ENCODE measurements around the gene DCTN4.
A peak's percentile ranks its signal among the peaks of the same experiment; 100 is the strongest.
"Not testable (repeated sequence)": the region's sequence is repeated elsewhere in the genome, so short reads cannot be mapped to it uniquely, and the experiment has no call there.

The DCTN4 gene

DNA sequence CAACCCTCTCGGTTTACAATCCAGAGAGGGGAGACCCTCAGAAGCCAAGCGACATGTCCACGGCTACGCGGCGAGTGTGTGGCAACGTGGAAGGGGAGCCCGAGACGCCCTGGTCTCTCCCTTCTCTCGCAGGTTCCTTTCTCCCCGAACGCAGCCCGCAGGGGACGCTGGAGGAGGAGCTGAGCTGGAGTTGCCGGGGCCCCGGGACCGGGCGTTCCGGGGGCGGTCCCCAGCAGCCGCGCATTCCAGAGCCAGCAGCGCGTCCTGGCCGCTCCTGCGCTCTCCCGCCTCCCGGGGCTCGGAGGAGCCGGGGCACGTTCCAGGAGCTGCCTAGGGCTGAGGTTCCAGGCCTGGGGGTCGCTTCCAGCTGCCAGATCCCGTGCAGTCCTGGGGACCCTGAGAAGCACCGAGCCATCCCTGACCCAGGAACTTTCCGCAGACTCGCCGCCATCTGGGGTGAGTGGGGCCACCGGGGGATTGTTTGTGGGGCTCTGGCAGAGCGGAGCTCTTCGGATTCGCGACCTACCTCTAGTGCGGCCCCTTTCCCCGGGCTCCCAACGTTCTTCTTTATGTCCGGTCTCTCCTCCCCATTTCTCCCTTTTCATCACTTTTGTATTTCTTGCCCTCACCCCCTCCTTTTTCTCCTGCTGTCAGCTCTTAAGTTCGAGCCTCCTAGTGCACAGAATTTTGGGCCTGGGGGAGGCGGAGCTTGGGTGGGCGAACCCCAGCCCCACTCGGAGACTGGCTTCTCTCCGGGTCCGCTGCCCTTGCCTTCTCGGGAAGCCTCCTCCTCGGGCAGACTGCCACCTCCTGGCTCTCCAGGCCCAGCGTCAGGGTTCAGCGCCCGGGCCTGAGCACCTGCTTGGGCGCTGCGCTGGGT, 19.9 kb upstream of the DCTN4 start, which contains the start of gene SMIM3:
Gene SMIM3, plus strand, starts transcription at position 241 of the 880 bp plus-strand sequence. CDS start 16,684 bp downstream, outside the sequence.
- H3K4me3 ChIP-seq (ENCODE audit: low read depth, low read length), result peak within 1 kb of the TSS; percentile 72

DNA sequence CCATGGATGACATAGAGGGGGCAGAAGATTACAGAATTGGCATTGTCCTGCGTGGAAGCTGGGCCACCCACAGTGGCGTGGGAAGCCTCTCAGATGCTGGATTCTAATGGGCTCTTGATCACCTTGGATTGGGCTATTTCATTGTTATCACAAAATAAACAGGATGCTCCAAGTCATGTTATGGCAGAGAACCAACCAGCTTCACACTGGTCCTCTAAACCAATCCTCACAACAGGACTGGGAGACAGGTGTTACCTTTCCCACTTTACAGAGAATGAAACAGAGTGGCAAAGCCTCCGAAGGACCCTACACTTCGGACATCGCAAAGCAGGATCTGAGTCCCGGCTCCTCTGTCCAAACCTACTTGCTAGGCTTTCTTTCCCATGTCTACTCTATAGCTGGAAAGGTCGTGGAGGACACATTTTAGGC, 19.3 kb upstream of the DCTN4 start:
- peak overlapping the region; percentile 72 for H3K4me3 ChIP-seq (ENCODE audit: low read depth, low read length)

DNA sequence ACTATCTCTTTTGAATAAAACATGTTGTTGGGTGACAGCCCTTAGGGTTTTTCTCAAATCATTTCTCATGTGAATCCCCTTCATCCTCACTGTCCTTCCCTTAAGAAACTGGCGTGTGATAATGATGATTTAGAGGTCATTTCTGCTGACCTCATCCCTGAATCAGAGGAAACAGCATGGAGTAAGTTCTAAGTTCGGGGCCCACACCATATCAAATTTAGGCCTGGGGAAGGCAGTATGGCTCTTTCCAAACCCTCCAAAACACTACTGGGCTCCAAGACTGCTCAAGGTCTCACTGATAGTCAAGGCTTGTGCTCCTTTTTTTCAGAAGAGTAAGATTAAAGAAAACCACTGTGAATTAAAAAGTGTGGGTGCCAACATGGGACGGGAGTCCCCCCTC, 18.9 kb upstream of the DCTN4 start:
- no peak overlapping the region for H3K4me3 ChIP-seq (ENCODE audit: low read depth, low read length)

DNA sequence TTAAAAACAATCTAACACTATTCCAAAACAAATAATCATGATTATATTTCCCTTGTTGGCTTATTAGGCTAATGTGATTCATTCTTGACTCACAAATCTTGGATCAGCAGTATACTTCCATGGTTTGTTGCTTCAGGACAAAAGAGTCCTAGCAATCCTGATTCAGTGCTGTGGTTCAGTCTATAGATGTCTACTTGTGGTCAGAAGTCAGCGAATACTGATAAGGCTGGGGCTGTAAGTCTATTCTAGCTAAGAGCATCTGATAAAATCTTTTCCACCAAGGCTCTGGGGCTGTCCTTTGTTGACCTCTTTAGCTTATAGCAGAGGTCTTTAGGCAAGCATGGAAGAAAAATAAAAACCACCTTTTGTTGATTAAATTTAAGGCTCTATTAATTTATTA, 15.3 kb upstream of the DCTN4 start:
- no peak overlapping the region for H3K4me3 ChIP-seq (ENCODE audit: low read depth, low read length)

DNA sequence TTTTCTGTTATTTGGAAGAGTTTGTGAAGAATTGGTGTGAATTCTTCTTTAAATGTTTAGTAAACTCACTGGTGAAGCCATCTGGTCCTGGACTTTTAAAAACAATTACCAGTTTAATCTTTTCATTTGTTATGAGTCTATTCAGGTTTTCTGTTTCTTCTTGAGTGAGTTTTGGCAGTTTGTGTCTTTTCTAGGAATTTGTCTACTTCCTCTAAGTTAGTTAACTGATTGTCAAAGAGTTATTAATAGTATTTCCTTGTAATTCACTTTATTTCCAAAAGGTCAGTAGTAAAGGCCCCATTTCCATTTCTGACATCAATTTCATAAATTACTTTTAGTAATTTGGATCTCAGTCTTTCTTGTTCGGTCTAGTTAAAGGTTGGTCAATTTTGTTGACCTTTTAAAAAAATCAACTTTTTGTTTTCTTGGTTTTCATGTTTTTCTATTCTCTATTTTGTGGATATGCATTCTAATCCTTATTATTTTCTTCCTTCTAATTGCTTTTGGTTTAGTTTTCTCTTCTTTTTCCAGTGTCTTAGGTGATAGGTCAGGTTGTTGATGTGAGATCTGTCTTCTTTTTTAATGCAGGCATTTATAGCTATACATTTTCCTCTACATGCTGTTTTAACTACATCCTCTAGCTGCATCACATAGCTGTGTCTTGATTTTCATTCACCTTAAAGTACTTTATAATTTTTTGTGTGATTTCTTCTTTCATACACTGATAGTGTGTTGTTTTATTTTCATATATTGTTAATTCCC, 12.4 kb upstream of the DCTN4 start:
- no peak overlapping the region for H3K4me3 ChIP-seq (ENCODE audit: low read depth, low read length)

DNA sequence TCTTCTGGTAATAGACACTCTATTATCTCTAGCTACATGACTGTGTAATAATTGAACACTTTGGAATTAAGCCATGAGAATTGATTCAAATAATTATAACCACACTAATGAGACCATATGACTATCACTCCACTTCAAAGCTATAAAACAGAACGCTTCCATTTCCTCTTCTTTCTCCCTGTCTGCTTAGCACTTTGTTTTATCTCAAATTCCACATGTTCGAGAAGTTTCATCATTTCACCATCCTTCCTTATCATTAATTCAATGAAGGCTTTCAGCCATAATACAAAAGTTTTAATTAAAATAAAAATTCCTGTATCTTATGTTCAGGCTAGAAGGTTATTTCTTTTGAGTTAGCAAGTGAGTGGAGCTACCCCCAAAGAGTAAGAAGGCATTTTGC, 7.4 kb upstream of the DCTN4 start:
- no peak overlapping the region for H3K4me3 ChIP-seq (ENCODE audit: low read depth, low read length)

DNA sequence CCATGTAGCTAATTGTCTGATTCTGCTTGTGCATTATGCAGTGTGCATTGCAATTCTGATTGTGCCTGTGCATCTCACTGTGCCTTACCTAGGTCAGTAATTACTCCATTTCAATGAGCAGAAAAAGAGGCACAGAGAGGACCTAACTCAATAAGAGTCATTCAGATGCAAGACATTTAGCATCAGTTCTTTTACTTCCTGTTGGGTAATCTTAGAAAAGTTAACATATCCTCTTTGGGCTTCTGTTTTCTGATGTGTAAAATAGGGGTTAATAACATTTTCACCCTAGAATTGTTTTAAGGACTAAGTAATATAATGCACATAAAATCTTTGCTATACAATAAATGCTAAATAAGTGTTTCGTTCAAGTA, 7.0 kb upstream of the DCTN4 start:
- no peak overlapping the region for H3K4me3 ChIP-seq (ENCODE audit: low read depth, low read length)

DNA sequence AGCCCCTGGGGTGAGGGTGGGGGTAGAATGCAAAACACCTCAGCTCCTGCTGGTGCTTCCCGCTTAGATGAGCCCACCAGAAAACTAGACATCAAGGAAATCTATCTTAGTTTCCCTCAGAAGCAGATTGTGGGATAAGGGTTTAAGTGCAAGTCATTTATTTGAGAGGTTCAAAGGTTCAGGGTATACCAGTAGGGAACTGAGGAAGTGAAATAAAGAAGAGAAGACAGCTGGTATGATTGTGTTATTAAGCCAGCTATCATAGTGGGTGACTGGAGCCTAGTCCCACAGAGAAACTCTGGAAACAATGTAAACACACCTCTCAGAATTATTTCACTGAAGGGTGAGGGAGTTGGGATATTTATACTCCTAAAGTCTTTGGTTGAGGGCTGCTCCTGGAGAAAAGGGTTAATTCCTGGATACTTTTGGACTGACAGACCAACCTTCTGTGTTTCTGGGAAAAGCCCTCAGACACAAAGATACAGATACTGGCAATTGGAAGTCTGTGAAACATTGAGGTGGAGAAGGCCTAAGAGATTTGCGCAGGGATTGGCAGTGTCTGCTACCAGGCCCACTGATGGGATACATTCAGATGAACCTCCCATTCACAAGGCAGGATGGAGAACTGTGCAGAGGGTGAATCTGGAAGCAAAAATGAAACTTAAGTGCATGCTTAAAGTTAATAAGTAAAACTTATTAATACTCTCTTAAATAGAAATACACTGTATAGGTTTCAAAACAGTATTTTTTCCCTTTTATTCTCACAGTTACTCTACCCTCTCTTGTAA, 6.4 kb upstream of the DCTN4 start:
- no peak overlapping the region for H3K4me3 ChIP-seq (ENCODE audit: low read depth, low read length)

DNA sequence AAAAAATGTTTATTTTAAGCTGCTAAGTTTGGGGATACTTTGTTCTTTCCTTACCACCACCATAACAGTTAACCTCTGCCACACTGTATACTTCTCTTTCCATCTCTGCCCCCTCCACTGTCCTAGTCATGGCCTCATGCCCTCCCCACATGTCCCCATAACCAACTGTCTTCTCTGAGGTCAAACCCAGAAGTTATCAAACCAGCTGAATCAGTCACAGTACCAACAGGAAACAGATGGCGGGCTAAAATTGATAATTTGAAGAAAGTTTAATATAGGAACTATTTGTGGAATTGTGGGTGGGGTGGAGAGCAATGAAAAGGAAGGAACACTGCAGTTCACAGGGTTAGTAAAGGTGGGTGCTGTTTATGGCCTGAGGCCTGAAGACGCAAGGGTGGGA, 5.7 kb upstream of the DCTN4 start:
- H3K4me3 ChIP-seq (ENCODE audit: low read depth, low read length), result no peak overlapping the region

DNA sequence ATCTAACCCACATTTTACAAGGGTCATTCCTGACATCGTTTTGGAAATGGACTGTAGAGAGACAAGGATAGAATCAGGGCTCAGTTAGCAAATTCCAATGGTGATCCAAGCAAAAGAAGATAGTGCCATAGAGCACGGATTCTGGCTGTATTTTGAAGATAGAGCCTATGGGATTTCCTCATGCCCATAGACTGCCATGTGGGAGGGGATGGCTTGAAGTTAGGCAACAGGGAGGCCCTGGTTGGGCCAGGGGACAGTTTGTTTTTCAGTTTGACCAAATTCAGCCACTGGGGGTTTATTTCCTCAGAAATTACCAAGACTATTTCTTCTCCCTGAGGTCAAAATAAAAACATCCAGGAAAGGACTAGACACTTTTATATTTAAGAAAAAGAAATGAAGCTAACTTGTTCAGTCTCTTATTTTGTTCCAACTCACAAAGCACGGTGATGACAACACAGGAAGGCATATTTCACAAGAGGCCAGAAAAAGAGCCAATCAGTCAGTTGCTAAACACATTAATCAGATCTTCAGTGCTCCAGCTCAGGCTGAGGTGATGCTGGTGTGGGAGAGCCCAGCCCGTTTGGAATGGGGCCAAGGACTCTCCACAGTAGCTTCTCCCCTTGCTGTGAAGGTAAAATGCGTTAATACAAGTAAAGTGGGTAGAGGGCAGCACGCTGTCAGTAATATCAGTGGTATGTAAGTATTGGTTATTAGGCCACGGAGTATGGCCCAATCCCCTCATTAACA, 4.4 kb upstream of the DCTN4 start:
- no peak overlapping the region for H3K4me3 ChIP-seq (ENCODE audit: low read depth, low read length)

DNA sequence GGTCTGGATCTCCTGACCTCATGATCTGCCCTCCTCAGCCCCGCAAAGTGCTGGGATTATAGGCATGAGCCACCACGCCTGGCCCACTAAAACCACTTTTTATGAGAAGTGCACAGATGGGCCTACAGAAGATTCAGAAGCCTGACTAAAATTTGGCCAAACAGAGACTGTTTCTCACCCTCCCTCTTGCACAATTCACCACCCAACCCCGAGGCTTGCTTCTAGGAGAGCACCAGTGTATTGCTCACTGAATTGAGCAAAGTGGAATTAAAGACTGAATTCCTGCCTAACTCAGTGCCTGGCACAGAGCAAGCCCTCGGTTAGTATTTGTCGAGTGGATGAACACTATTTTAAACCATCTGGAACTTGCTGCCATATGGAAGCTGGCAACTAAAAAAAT, 3.4 kb upstream of the DCTN4 start:
- H3K4me3 ChIP-seq (ENCODE audit: low read depth, low read length), result no peak overlapping the region

DNA sequence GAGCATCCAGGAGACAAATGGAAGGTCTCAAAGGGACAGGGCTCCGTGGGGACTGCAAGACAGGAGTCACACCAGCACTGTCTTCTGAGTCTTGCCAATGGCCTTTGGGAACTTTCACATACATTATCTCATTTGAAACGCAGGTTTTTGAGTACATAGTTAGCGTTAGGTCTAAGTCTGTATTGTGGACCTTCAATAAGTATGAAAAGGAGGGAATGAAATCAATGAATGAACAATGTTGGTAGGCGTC, 442 bp upstream of the DCTN4 start:
- H3K4me3 ChIP-seq (ENCODE audit: low read depth, low read length), result peak overlapping the region; percentile 78

DNA sequence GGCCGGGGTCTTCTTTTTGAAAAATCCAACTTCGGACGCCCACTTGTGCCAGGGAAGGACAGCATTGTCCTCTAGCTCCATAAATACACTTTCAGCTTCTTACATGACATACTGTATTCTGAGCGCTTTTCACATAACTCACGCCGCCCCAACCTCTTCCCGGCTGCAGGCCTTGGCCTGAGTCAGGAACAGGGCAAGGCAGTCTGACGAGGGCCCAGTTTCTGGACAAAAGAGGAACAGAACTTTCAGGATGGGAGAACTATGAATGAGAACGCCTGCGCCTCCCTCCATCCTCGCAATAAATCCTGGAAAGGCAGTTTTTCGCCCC, 650 bp downstream of the DCTN4 start:
- peak overlapping the region; percentile 78 for H3K4me3 ChIP-seq (ENCODE audit: low read depth, low read length)

DNA sequence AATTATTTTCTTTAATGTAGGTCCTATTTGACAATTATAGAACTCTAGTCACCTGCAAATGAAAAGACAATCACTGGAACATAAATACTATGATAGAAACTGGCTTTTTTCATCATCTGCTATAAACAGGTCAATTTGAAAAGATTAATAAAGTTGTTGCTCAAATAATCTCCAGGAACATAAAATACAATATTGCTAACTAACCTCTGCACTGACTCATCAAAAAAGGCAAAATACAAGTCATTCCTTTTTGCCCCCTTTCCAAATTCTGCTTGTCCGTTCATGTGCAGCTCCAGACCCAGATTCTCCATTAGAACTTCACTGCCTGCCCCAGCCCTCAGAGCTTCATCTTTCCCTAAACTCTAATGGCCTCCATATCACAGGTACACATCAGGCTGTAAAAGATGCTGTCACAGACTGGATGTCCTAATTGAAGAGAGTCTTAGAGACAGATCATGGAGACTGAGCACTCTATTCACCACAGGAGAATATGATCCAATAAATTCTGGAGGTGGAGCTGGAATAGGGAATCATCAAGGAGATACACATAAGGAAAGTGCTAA, 1.6 kb downstream of the DCTN4 start:
- no peak overlapping the region for H3K4me3 ChIP-seq (ENCODE audit: low read depth, low read length)

DNA sequence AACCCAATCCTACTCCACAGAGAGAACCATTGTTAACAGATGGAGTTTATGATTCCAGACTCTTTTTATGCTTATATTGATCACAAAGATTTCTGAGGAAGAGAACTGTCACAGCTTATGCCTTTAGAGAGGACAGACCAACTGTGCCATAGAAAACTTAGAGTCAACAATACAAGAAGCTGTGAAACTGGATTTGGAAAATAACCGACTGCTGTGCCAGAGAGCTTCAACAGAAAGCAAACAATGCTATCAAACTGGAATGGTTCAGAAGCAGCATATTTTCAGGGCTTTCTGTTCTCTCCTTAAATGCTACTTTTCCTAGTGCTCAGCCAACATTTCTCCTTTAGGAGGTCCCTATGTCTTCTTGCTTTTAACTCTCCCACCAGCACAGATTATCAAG, 5.0 kb downstream of the DCTN4 start:
- no peak overlapping the region for H3K4me3 ChIP-seq (ENCODE audit: low read depth, low read length)

DNA sequence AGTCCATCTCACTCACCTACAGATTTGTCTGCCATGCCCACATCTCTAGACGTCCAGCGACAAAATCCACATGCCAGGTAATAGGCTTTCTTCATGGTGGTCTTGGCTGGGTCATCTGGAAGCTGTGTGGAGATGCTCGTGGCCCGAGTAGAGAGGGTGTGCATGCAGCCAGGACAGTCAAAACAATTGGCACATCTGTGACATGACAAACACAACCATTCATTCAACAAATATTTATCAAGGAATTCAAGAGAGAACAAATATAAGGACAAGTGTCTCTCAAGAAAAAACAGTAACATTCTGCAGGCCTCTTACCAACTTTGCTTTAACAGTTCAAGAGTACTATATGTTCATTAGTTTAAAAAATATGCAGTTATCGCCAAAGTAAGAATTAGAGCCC, 5.4 kb downstream of the DCTN4 start:
- no peak overlapping the region for H3K4me3 ChIP-seq (ENCODE audit: low read depth, low read length)

DNA sequence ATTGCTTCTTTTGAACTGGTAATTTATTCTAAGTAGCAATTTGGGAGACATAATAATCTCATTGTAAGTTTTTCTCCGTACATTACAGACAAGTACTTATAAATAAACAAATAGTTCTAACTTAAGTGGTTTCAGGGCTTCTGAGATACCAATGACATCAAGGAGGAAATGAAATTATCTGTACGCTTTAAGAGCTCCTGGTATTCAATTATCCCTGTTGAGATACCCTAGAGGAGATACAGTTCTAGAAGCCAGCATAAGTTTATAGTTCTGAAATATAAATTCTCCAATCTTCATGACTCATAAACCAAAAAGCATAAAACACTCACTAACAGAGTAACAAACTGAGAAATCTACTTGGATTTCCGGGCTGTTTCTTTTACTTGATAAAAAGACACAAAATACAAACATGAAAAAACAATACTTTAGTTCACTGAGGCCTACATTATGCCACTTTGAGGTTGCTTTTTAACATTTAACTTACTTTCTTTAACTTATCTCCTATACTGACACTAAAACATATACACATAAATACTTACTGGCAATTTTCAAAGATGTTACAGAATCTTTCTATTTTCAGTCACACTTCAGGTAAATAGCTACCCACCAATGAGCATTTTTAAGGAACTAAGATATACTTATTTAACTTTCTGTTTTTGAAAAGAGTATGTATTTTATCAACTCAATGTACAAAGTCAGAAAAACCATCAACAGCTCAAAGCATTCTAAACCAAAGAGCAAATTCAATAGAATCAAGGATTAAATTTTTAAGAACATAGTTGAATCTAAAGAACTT, 7.5 kb downstream of the DCTN4 start:
- H3K4me3 ChIP-seq (ENCODE audit: low read depth, low read length), result no peak overlapping the region

DNA sequence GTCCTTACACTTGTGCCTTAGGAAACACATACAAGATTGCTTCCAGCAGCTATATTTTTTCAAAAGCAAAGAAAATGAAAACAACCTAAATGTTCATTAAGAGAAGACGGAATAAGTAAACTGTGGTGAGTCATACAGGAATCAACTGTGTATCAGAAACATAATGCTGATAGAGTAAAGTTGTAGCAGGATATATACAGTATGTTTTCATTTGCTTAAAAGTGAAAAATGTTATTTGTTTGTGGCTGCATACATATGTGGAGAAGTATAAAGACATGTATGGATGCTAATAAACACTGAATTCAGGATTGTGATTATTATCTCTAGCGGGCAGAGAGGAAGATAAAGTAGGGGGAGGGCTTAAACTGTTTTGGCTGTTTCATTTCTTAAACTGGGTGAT, 8.3 kb downstream of the DCTN4 start:
- no peak overlapping the region for H3K4me3 ChIP-seq (ENCODE audit: low read depth, low read length)

DNA sequence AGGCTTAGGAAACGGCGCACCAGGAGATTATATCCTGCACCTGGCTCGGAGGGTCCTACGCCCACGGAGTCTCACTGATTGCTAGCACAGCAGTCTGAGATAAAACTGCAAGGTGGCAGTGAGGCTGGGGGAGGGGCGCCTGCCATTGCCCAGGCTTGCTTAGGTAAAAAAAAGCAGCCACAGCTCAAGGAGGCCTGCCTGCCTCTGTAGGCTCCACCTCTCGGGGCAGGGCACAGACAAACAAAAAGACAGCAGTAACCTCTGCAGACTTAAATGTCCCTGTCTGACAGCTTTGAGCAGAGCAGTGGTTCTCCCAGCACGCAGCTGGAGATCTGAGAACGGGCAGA, 15.7 kb downstream of the DCTN4 start:
- H3K4me3 ChIP-seq (ENCODE audit: low read depth, low read length), result not testable (repeated sequence)

DNA sequence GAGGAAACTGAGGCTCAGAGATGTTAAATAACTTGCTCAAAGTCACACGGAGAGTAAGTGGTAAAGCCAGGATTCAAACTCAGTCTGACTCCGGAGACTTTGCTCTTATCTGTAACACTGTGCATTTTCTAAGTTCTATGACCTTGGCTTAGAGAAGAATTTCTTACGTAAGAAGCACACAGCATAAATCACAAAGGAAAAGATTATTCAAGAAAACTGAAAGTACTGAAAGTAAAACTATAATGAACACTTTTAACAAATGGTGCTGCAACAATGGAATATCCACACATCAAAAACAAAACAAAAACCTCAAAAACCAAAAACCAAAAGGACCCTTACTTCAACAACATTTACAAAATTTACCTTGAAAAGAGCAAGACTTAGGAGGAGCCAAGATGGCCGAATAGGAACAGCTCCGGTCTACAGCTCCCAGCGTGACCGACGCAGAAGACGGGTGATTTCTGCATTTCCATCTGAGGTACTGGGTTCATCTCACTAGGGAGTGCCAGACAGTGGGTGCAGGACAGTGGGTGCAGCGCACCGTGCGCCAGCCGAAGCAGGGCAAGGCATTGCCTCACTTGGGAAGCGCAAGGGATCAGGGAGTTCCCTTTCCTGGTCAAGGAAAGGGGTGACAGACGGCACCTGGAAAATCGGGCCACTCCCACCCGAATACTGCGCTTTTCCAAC, 16.2 kb downstream of the DCTN4 start:
- H3K4me3 ChIP-seq (ENCODE audit: low read depth, low read length), result not testable (repeated sequence)

Measured in iPS-11a (cell line).